Measurements from ENCODE around the gene GOLGA3. TPM values are rescaled to one million over a fixed set of nuclear protein-coding genes. Genes with fewer than 3 reads are reported as not detected.
"Not testable (repeated sequence)": the region's sequence is repeated elsewhere in the genome, so short reads cannot be mapped to it uniquely, and the experiment has no call there.

Gene GOLGA3
- total RNA-seq, 1 donor from 2014 or later, result 54.5 TPM

GRCh38 chr12:132809391-132809790 lies 19.3 kb downstream of the GOLGA3 start:
- not testable (repeated sequence) for DNase-seq

DNA sequence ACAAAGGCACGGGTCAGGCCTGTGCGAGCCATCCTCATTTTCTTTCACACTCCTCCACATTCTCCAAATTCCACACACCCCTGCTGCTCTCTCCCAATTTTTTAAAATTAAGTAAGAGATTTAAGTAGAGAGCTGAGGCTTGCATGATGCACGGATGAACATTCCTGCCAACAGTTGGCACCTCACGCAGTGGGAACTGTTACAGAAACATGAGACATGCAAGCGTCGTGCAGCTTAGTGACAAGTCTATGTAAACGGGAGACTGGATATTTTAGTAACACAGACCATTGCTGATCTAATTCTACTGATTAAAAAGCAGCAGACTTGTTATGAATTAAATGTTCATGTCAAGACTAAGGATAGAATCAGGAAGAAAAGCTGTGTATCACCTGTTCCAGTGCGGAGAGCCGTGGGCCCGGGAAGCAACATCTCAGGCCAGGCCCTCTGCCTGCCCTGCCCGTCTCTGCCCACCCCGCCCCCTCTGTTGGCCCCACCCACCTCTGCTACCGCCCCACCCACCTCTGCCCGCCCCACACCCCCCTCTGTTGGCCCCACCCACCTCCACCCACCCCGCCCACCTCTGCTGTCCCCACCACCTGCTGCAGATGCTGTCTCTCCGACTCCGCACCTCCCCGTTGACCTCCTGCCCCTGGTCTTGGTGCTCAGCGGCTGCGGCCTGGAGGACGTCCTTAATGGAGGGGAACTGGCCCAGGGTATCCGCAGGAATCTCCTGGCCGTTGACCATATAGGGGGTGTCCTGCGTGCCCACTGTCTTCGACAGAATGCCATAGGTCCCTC lies 21.2 kb downstream of the GOLGA3 start:
- no peak for DNase-seq

DNA sequence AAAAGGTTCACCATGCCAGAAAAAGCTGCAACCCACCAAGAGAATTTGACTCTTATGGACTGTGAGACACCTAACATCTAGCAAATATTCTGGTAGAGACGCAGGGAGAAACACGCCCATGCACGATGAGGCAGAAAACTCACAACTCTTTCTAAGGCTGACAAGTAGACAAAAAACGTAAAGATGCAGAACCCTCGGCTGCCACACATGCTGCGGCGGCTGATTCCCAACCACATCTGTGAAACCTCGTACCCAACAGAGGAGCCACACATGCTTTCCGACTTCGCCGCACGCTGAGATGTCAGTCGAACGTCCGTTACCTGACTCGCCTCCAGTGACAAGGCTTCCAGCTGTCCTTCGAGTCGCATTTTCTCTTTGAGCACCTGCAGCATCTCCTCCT lies 21.8 kb downstream of the GOLGA3 start:
- DNase-seq, result no peak

GRCh38 chr12:132804426-132804861 lies 24.2 kb downstream of the GOLGA3 start:
- no peak for DNase-seq

- DNase-seq, result no peak
Measured at GRCh38 chr12:132803888-132804287, 24.8 kb downstream of the GOLGA3 start.

- DNase-seq, result no peak
Measured at GRCh38 chr12:132803125-132803524, 25.5 kb downstream of the GOLGA3 start.

DNA sequence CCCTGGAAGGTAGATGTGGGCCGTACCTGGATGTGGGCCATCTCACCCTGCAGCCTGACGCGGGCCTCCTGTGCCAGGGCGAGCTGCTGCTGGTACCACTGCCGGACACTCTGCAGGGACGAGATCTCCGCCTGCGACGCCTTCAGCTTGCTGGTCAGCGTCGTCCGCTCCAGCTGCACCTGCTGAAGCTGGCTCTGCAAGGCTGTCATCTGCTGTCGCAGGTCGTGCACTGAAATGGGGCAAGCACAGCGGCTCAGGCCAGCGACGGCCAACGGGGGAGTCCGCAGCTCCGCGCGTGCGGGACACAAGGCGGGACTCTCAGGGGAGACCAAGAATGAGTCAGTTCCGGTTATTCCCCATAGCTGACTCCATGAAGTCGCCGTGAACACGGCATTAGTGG lies 26.9 kb downstream of the GOLGA3 start:
- DNase-seq, result no peak

DNA sequence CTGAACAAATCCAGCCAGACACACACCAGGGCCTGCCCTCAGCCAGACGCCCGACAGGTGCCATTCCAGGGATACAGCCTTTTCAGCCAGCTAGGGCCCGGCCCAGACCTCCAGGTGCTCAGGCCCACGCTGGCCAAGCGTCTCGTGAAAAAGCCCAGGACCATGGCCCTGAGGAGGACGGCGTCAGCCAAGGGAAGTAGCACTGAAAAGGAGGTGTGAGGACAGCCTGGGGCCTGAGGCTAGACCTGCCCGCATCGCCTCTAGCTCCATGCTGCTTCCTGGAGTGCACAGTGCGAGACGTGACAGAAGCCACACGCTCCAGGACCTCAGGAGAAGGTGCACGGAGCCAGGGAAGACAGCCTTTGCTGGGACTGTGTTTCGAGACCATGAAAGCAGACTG lies 29.8 kb downstream of the GOLGA3 start:
- DNase-seq, result no peak

DNA sequence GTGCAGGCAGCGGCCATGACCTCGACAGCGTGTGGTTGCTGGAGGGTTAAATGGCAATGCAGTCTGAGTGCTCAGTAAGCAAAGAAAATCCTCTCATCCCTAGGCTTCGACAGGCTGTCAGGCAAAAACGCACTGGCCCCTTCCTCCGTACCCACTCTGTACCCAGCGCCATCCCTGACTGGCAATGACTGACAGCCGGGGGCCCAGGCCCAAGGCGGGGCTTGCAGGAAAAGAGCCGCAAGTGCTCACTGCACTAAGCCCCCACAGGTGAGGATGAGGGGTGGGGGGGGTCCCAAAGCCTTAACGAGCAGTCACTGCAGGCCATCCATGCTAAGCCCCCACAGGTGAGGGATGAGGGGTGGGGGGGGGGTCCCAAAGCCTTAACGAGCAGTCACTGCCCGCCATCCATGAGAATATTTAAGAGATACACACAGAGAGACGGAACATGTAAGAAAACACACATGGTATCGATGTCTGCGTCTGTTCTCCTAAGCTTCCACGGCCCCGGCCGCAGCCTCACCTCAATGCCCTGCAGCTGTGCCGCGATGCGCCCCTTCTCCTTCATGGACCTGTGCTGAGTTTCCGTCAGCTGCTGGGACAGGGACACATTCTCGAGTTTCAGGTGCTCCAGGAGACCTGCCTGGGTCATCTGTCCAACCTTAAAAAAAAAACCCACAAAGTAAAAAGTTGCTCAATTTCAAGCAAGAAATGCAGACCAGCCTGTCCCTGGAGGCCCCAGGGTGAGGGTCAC lies 30.7 kb downstream of the GOLGA3 start:
- no peak for DNase-seq

GRCh38 chr12:132795847-132796246 lies 32.8 kb downstream of the GOLGA3 start:
- DNase-seq, result no peak

GRCh38 chr12:132791940-132792339 lies 36.7 kb downstream of the GOLGA3 start:
- DNase-seq, result not testable (repeated sequence)

DNA sequence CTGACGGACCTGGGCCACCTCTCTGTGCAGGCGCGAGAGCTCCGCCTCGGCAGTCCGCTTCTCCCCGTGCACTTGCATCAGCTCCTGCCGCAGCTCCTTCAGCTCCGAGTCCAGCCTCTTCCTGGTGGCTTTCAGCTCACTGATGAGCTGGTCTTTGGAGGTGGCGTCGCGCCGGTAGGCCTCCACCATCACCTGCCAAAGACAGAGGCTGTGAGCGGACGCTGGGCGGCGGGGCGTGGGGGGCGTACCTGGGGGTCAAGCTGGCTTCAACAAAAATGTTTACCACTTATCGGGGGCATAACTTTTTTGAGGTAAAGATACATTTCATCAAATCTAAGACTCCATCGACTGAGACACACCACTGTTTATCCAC lies 39.6 kb downstream of the GOLGA3 start:
- DNase-seq, result no peak

DNA sequence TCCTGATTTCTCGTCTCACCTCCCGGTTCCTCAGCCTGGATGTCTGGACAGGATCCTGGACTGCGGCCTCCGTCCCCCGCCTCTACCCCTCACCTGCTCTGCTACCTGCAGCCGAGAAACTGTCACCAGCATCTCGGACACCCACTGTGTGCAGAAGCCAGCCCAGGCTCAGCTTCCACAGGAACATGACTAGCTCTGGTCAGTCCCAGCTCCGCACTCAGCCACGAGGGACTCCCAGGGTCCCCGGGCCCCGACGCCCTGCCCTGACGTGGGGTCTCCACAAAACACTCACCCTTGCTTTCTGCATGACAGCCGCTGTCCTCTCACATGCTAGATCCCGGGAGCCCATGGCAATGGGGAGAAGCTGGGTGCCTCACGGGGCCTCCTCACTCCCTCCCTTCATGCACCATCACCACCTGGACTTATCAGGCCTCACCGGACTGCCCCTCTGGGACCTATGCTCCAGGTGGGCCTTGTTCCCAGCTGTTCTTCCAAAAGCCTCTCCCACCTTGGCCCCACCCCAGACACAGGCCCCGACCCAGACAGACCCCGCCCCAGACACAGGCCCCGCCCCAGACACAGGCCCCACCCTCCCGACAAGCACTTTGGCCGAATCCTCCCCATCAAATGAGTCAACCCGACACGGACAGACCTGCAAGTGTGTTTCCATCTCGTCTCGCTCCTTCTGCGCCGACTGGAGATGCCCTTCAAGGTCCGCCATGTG lies 40.1 kb downstream of the GOLGA3 start:
- no peak for DNase-seq

DNA sequence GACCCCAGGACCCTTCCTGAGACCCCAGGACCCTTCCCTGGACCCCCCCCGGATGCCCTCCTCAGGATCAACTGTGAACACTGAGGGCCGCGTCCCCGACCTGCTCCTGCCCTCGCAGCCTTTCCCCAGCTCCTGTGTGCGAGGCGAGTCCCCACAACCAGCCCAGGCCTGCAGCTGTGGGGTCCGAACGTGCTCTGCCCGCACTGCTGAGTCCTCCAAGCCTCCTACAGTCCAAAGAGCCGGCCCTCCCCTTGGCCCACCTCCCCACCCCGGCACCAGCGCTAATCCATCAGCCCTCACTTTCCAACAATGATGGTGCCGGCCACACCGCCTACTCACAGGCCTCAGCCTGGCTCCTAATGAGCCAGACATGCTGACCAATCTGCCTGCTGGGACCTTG lies 40.8 kb downstream of the GOLGA3 start:
- DNase-seq, result no peak

DNA sequence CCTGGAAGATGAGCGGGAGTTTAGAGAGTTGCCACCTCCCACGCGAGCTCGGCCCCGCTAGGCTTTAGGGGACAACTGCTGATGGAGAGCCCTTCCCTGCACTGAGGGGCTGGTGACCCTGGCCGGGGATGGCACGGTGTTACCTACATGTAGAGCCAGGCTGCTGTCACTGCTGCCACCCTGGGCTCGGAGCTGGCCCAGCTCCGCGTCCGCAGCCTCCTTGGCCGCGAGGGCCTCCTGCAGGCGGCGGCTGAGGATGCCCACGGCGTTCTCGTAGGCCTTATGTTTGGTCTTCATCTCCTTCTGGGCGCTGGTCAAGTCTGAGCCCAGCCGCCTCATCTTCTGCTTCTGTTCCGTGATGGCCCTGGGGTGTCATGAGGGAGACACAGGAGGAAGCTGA lies 42.5 kb downstream of the GOLGA3 start:
- no peak for DNase-seq

DNA sequence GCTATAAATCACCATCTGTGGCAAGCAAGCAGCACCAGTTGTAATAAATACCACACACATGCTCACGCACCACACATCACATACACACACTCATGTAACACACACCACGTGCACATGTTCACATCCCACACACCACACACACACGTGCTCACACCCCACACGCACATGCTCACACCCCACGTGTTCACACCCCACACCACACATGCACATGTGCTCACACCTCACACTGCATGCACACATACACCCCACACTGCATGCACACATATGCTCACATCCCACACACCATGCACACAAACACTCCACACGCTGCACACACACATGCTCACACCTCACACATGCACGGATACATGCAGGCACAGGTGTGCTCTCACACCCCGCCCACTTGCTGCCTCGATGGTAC lies 44.1 kb downstream of the GOLGA3 start:
- no peak for DNase-seq

- DNase-seq, result no peak
Measured at GRCh38 chr12:132783917-132784531, 44.6 kb downstream of the GOLGA3 start.

GRCh38 chr12:132781938-132782337 lies 46.7 kb downstream of the GOLGA3 start:
- no peak for DNase-seq

- no peak for DNase-seq
Measured at GRCh38 chr12:132779781-132780353, 48.8 kb downstream of the GOLGA3 start.

DNA sequence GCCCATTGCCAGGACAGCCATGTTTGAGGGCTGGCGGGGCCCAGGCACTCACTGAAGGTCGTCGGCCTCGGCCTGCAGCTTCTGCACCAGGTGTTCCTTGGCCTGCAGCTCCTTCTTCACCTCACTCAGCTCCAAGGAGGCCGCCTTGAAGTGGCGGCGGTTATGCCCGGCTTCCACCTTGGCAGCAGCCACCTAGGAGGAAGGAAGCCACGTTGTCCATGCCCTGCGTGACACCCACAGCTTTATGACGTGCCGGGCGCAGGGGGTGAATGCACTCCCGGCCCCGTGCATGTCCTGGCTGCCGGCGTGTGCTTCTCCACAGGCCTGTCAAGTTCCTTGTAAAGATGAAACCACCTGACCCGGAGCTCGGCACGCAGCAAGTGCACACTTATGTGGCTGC lies 51.1 kb downstream of the GOLGA3 start:
- DNase-seq, result no peak

GRCh38 chr12:132776816-132777568 lies 51.7 kb downstream of the GOLGA3 start:
- DNase-seq, result peak; percentile 39
